Islet of Langerhans (tissue), 1 donor: ENCODE results near the gene ARID1B.

Experiments
- FAIRE-seq: peaks from one replicate; lab custom pipeline; 2011; peaks lifted over from hg19 to GRCh38; lab: Jason Lieb, UNC

ARID1B gene

DNA sequence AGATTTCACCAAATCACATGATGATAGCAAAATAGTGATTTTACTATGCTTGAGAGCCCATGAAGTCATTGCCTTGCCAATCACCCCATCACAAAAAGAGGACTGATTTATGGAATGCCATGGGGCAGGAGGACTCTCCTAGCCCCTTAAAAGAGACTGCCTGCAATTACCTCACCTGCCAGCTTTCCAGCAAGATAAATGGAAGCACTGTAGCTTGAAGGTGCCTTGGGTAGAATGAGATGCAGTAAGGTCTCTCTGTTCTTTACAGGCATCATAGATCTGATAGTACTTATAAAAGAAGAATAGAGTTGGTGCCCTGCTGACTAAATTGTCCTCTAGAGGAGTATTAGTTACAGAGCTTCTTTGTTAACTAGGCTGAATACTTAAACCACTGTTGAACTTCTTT, 303.8 kb downstream of the ARID1B start:
- no peak for FAIRE-seq

DNA sequence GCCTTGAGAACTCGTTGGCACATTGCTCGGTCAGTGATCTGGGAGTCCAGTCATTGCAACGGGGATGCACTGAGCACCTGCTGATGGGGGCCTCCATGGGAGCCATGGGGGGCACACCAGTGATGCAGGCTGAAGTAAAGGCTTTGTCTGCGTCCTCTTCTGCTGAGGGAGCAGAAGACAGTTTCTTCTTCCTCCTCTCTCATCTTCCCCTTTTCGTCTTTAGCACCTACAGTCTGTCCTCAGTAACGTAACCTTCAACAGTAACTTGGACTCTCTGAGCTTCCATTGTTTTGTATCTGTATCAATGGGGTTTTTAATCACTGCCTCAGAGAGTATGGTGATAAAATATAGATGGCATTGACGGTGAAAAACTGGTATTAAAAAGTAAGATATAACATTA, 306.2 kb downstream of the ARID1B start:
- no peak for FAIRE-seq

DNA sequence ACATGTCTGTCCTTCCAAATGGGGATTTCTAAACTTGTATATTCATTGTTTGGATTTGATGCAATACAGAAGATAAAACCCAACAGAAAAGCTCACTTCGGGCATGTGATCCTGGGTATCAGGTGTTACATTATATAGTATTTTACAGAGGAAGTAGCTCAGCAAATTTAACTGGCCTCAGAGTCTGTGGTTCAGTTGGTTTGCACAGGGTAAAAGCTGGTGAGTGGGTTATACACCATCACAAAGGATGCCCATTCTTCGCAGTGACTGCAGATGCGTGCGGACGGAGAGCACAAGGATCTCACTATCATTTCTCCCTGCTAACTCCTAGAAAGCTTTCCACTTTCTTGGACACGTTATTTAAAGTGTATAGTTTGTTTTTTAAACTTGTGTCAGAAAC, 309.5 kb downstream of the ARID1B start:
- FAIRE-seq, result no peak

DNA sequence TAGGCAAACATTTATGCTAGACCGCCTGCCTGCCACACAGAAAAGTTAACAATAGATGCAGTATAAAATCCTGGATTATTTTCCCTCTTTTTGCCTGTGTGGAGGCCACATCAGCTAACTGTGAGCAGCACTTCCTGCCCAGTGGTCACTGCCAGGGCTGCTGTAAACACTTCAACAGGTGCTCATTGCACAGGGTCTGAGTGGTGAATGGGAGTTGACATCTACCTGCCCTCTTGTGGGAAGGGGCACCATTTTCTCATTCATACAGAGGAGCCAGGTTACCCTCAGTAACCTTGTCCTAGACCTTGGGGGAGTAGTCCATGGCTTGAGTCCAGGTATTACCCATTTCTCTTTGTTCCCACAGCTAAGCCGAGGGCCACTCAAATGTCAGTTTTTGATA, 310.8 kb downstream of the ARID1B start:
- FAIRE-seq, result no peak

DNA sequence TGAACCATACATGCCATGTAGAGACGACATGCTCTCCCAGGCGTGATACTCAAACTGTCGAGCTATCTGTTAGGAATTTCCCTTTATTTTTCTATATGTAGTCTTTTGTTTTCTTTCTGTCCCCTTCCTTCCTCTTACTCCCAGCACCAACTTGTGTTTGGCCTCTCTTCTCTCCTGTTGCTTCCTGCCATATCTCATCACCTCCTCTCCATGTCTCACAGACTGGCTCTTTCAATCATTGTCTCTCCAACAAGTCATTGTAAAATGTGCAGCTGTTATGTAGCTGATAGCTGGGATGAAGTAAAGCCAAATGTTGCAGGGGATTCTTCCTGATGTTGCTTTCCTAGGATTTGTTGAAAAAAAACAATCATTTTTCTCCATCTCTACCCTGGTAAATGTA, 311.7 kb downstream of the ARID1B start:
- FAIRE-seq, result no peak

DNA sequence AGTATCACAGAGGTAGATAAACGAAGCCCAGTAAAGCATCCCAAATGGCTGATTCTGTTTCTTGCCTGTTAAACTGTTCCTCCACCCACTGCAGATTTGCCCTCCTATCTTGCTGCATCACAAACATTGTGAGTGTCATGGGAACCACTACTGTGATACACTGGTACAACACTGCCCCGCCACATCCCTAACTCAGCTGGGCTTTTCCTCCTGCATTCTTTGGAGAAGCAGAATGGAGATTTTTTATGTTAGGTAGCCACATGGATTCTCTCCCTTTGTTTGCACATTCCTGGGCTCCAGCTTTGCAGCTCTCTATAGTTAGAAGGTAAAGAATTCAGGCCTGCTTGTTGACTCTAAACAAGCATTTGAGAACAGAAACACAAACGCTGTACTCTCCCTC, 312.1 kb downstream of the ARID1B start:
- FAIRE-seq, result no peak

DNA sequence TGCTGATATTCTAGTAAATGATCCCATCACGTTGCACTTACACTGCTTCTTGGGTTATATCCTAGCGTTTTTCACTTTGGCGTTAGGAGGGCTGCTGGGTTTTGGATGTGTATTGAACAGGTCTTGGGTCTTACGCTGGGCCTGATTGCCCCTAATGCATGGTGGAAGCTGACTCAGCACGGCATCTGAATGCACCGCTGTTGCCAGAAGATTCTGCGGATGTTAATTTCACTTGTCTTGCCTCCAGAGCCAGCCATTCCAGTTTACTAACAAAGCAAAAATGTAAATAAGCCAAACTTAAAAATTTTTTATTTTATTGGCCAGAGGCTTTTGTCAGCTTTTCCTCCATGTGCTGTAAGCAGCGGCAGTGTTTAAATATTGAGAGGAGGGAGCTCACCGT, 312.7 kb downstream of the ARID1B start:
- FAIRE-seq, result no peak

DNA sequence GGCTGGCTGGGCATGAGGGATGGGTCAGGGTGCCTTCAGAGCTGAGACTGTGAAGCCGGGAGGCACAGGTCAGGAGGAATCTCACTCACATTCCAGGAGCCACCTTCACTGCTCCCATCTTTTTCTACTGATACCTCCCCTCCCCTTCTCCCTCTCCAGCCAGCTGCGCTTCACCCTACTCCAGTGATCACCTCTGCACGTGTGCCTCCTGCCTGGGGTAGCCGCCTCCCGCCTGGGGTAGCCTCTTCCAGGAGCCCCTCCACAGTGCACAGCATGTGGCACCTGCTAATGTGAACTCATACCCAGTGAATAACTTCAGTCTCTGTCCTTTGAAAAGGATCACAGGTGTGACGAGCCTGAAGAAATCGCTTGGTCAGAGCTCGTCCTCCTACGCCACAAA, 313.6 kb downstream of the ARID1B start:
- FAIRE-seq, result no peak

DNA sequence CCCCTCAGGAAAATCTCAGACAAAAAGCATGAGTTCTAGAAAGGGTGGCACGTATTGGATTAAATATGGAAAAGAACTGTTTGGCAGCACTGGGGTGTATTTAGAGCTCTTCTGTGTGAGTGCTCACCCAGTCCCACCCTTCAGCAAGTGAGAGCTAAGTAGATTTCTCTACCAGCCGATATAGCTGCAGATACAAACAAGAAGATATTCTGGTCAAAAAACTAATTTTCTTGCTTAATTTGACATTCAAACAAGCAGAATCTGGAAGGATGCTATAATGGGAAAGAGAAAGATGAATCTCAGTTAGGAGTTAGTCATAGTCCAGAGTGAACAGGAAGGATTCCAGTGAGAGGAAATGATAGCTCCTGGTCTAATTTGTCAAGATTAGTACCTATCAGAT, 314.1 kb downstream of the ARID1B start:
- FAIRE-seq, result no peak

DNA sequence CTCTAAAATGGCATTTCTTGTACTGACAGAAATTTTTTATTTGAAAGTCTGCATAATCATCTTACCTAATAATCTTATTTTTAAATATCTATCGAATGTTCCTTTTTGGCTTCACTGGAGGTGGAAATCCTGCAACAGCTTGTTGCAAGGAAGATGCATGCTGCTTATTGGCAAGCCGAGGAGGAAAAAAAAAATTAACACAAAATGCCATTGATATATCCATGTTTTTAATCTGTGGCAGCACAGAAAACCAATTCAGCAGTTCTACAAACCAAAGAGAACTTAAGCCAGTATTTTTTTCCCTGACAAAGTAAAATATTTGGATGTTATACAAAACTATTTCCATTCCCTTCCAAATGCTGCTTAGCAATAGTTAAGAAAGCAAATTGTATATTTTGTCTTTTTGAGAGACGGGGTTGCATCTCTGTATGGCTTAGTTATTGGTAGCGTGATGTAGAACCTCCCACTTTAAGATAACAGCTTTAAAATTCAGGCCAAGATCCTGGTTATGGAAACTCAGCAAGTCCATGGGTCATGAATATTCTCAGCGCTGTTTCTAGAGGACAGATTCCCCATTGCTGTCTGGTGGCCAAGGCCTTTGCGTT, 314.8 kb downstream of the ARID1B start:
- FAIRE-seq, result no peak

DNA sequence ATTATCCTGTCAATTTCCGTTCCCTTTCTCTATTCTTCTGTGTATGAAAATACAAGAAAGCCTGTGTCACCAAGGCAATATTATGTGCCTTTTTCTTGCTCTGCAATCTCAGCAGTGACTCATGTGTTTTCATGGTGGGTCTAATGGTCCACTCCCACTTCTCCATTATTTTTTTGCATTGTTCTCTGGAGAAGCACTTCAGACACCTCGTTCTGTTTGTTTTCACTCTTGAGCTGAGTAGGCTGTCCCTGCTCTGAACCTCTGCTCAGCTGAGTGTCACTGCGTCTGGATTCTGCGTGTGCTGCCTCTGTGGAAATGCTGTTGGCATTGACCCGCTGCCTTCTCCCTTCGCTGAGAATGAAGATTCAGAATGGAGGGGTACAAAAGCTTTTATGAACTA, 315.6 kb downstream of the ARID1B start:
- no peak for FAIRE-seq

DNA sequence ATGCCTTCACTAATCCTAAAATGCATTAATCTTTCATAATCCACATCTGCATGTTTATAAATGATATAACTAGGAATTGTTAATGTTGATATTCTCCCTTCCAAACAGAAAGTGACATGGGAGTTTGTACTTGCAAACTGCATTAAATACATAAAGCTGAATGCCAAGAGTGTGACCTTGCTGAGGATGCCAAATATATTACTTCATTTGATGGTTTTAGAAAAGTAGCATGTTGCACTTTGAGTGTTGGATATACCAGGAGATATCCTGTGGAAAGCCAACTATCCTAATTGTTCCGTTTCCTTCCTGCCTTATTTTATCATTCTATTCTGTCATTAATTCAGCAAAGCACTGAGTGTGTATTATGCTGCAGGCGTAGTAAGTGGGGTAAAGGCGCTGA, 316.4 kb downstream of the ARID1B start:
- FAIRE-seq, result no peak

DNA sequence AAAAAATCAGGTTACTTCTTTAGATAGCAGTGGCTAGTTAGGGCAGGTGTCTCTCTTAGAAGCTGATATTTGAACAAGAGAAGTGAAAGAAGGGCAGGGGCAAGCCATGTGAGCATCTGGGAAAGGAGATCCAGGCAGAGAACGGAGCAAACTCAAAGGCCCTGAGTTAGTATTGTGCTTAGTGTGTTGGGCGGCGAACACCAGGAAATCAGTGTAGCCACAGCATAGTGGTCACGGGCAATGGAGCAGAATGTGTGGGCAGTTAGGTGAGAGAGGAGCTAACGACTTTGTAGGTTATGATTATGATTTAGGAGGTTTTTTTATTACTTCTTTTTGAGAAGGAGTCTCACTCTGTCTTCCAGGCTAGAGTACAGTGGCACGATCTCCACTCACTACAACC, 316.9 kb downstream of the ARID1B start:
- no peak for FAIRE-seq

DNA sequence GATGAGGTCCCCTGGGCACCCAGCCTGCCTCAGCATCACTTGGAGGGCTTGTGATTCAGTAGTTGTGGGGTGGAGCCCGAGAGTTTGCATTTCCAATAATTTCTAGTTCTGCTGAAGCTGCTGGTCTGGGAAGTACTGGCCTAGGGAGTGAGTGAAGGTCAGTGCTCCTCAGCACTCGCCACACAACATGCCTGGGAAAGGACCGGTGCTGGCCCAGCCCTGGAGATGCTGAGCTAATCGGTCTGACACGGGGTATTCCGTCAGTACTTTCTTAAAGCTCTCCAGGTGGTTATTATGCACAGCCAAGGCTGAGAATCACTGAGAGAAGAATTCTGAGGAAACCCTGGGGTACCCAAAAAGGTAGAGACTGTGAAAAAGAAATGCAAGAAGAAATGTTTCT, 317.9 kb downstream of the ARID1B start:
- FAIRE-seq, result no peak

DNA sequence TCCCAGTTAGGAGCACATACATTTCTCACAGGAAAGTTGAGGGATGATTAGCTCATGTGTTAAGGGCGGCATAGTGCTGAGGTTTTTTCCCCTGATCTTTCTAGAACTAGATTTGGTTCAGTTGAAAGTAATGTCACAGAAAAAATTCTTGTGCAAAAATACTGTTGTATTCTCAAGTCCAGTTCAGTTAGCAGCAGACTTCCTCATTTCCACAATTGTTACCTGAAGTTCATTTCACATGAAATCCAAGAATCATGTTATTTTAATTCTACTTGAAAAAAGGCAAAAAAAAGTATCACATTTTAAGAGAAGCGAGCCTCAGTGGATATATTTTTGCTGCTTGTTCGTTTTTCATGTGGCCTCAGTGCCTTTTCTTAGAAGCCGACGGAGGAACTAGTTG, 318.4 kb downstream of the ARID1B start:
- FAIRE-seq, result no peak

DNA sequence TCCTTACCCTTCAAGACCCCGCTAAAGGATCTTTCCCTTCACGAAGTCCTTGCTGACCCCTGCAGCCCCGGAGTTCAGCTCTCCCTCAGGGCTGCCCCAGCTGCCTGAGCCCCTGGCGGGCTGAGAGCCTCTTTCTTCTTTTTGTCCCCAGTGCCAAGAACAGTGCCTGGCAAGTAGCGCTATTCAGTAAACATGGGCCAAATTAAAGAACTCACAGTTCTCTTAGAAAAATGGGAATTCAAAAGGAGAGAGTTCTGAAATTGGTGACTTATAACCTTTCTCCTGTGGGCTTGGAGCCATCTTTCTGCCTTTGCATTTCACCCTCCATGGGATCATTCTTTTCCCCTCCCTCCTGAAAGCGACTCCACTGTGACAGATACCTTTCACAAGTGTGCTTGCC, 318.9 kb downstream of the ARID1B start:
- no peak for FAIRE-seq

DNA sequence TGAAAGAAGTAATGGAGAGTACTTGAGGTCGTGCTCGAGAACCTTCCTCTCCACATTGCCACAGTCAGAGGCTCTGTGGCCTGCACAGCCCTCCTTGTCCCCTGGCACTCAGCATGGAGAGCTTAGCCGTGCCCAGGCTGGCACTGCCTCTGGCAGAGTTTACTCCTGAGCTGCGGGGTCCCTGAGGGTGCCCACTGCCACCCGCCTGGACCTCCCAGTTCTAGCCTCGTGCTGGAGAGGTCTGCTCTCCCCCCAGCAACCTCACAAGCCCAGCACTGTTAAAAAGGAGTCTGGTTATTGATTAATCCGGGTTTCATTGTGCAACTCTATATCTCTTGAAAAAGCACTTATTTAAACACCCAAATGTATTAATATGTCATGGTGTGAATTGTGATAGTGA, 319.3 kb downstream of the ARID1B start:
- FAIRE-seq, result no peak

DNA sequence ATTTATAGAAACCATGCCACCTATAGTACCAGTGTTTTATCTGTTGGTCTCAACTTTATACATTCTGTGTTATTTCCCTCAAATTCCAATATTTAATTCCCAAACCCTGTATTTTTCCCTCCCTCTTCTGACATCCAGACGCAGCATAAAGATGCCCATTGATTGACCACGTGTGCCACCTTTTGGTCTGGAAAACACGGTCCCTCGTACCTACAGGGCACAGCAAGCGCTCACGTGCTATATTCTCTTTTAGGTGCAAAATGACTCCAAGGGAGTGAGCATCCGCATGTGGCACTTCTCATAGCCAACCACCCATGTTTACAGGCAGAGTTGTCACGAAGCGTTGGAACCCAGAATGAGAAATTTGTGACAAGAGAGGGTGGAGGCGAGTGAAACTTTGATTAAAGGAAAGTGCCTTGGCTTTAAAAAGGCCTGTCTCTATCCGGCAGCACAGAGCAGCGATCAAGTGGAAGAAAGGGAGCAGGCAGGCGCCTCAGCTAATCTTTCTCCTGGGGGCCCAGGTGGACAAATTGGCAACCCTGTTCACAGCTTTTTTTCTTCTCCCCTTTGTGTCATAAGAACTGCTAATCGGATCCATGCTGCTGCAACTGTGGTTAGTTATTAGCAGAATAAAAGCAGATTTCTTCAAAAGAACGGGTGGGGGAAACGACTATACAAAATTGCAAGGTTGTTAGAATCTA, 320.2 kb downstream of the ARID1B start:
- no peak for FAIRE-seq

DNA sequence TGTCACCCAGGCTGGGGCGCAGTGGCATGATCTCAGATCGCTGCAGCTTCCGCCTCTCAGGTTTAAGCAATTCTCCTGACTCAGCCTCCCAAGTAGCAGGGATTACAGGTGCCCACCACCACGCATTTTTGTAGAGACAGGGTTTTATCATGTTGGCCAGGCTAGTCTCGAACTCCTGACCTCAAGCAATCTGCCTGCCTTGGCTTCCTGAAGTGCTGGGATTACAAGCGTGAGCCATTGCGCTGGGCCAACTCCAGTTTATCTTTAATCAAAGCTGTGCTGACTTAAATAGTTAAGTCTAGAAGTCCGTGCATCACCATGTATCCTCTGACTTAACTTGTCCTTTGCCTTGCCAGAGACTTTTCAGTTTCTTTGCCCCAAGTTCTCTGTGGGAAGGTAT, 321.8 kb downstream of the ARID1B start:
- no peak for FAIRE-seq

DNA sequence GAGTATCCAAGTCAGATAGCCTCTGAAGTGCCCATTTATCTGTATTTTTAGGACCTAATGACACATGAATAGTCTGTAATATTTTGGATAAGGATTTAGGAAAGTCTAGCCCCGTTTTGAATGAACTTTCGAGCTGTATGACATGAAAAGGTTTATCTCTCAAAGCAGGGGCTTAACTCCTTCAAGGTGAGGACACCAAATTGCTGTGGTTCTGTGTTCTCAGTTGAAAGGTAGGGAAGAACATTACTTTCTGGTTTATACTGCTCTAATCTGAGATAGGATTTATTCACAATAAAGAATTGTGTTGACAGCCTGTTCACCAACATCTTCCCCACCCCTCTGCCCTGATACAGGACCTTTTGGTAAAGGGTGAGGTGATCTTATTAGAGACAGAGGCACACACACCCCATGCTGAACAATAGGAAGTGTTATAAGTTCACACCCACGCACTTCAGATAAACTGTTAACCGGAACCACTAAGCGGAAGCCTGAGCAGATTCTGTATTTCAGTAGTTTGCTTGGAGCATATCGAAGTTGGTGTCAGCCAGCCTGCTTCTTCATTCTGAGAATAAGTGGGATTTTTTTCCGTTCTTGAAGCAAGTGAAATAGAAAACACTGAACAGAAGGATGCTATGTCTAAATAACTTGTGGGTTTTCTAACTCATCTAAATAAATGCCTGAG, 322.9 kb downstream of the ARID1B start:
- no peak for FAIRE-seq

DNA sequence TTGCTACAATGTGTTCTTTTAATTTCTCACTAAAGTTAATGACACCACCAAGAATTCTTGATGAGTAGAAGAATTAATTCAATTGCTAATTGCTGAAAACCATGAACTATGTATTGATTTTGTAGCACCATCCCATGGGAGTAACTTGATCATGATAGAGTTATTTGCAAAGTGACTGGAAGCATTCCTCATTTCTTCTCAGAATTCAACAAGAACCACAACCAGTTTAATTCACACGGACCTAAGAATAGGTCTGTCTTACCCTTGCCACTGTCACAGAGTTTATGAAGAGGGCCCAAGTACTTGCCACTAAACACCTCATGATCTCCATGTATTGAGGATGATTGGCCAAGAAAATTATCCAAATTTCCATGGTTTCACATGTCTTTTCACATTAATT, 324.0 kb downstream of the ARID1B start:
- FAIRE-seq, result no peak

DNA sequence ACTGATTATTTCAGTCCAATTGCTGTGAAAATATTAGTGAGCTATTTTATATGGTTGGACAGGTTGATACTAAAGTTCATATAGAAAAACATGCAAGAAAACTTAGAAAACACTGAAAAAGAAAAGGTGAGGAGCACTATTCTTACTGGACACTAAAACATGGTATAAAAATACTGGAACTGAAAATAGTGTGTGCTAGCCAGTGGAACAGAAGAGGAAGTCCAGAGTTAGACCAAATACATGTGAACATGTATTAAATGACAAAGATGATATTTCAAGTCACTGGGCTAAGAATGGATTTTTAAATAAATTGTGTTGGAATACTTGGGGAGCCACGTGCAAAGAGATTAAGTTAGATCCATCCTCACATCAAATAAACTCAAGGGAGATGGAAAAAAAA, 327.6 kb downstream of the ARID1B start:
- no peak for FAIRE-seq

DNA sequence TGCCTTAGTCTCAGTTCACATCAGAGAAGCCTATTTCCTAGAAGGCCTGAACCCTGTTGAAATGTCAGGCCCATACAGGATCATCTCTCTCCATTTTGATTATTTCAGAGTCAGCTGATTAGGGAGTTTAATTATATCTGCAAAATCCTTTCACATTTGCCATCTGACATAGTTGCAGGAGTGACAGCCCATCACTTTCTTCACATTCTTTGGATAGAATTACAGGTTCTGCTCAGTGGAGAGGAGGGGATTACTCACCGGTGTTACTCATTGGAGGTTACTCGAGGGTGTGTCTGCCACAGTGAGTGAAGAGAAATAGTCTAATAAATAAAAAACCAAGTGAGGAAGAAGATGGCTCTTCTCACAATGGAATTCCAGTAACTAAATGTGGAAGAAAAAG, 329.3 kb downstream of the ARID1B start:
- no peak for FAIRE-seq

DNA sequence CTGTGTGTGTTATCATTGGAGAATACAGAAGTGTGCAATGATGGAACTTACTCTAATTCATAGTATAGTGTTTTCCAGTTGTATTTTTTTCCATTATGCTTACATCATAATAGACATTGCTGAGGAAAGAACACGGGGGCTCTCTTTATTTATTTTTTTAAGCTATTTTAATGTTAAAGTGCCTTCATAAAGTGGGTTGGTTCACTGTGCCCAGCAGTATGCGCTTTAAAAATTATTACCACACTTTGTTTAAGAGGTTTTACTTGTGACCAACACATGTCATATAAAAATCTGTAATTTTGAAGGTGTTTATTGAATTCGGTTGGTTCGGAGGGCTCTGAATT, 330.4 kb downstream of the ARID1B start:
- no peak for FAIRE-seq
